GM19193 (cell line): ENCODE data around the gene MTHFD2.
A peak's percentile ranks its signal among the peaks of the same experiment; 100 is the strongest.

Experiments used
- POLR2A ChIP-seq: IDR thresholded peaks from 4 replicates; pipeline ENCODE4 v1.6.1; 2011; ENCODE audit not compliant: insufficient read depth, insufficient read length; ENCODE audit errors: extremely low read depth

MTHFD2 gene

DNA sequence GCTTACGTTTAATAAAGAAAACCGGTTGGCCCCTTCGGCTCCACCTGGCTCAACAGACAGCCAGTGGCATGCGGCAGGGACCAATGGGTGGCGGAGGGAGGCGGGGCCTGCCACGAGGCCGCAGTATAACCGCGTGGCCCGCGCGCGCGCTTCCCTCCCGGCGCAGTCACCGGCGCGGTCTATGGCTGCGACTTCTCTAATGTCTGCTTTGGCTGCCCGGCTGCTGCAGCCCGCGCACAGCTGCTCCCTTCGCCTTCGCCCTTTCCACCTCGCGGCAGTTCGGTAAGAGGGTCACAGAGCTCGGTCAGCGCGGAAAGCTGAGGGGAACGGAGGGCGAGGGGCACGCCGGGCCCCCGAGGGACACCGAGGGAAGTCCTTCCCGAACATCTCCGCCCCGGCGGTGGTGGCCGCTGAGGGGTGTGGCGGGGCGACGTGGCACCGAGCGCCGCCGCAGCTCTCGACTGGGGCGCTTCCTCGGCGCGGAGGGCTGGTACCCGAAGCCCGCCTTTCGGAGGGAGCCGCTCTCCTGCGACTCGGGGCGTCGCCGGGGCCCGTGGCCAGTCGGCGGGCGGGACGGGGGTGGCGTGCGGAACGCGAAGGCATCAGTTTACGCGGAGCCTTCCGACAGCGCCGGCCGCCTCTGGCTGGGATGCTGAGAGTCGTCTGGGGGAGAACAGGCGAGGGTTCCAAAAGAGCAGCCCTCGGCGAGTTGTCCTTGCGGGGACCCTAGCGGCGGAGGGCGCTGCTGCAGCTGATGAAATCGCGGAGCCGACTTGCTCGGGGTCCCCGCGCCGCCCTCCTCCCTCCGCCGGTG is at the start of gene MTHFD2:
Gene MTHFD2, plus strand, starts transcription at position 155 of the 814 bp plus-strand sequence. Its CDS starts 27 bp downstream, at position 182.
- peak; percentile 99 for TF ChIP-seq POLR2A

DNA sequence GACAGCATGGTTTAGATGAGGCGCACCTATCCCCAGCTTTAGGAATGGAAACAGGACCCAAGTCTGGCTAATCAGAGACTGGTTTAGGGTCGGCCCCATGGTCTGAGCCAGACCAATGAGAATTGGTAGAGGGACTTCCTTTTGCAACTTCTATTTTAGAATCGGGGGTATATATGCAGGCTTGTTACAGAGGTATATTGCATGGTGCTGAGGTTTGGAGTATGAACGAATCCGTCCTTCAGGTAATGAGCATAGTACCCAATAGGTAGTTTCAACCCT is 49.2 kb upstream of the MTHFD2 start:
- TF ChIP-seq POLR2A = no peak

DNA sequence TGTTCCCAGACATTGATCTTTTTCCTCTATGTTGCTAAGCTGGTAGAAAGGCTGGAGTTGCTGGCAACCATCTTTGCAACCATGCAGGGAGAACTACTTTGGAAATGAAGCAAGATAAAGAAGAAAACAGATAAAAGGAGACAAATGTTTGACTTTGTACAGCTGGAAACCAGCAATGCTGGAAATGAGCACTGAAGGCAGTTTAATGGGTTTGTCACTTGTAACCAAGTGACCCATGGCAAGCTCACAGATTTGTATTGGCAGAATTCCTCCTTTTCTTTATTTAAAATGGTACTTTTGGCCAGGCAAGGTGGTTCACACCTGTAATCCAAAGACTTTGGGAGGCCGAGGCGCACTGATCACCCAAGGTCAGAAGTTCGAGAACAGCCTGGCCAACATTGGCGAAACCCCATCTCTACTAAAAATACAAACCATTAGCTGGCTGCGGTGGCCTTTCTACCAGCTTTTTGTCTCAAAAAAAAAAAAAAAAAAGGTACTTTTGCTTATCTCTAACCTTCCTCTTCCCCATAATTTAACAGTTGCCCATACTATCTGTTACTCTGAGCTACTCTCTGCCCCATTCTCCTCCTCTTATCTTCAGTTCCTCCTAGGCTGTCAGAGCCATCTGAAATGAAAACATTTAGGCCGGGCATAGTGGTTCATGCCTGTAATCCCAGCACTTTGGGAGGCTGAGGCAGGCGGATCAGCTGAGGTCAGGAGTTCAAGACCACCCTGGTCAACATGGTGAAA is 48.7 kb upstream of the MTHFD2 start:
- no peak for TF ChIP-seq POLR2A

DNA sequence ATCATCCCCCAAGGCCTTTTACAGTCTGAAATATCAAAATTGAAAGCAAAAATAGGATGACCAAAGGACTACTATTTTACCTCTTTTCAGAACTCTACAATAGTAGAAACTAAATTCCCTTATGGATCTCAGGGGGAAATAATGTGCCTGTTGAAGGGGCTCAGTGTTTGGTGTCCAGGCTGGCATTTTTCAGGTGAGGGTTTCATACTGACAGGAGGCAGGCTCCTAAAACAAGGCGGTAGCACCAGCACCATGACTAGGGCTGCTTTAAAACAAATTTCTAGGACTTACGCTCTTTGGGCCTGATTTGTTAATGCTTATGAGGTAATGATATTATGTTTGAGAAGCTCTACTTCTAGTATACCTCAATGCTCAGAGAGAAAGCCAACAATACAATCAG is 45.5 kb upstream of the MTHFD2 start:
- TF ChIP-seq POLR2A = no peak

DNA sequence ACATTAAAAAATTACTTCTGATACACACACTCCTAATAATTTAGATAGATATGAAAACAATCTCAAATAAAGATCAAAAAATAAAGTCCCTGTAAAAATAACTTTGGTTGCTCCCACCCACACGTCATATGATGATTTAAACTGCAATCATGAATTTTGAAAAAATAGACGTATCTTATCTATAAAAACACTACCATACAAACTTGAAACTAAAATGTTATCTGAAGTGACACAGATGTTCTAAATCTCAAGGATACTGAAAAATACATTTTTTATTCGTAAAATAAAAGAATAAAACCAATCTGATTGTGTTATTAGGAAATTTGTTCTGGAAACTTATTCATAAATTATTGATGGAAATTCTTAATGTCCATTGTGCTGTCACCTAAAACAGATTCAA is 42.6 kb upstream of the MTHFD2 start:
- TF ChIP-seq POLR2A = no peak

DNA sequence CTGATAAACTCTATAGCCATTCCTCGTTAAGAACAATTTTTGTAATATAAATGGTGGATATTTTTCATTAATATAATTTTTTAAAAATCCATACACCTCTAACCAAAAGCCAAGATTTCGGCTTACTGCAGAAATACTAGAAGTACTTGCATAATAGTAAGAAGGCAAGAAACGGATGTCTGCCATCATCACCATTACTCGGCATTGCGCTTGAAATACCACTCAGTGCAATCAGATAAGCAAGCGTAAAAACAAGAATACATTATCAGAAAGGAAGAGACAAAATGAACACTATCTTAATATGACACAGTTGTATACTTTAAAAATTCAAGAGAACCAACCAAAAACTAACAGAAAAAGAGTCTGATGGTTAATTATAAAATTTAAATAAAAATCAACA is 35.5 kb upstream of the MTHFD2 start:
- TF ChIP-seq POLR2A = no peak

DNA sequence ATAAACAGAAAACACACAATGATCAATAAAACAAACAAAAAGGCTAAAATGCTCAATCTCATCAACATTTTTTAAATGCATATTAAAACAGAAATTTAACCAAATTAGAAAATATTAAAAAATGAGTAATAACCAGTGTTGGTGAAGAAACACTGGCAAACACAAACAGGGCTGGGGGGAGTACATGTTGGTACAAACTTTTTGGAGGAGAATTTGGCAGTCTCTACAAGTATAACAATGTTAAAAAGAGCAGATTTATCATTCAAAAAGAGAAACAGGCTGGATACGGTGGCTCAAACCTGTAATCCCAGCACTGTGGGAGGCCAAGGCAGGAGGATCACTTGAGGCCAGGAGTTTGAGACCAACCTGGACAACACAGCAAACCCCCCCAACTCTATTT is 33.7 kb upstream of the MTHFD2 start:
- no peak for TF ChIP-seq POLR2A

DNA sequence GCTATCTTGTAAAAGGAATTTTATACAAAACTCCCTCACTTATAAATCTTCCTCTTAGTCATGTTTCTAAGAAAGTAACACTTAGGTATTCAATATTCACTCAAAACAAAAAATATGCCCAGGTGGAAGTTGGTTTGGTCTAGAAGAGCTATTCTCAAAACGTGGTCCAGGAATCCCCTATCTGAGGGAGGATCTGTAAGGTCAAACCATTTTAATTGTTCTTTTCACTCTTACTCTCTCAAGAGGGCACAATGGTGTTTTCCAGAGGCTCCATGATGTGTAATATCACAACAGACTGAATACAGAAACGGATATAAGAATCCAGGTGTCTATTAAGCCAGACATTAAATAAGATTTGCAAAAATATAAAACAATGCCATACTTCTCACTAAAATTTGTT is 29.7 kb upstream of the MTHFD2 start:
- no peak for TF ChIP-seq POLR2A

DNA sequence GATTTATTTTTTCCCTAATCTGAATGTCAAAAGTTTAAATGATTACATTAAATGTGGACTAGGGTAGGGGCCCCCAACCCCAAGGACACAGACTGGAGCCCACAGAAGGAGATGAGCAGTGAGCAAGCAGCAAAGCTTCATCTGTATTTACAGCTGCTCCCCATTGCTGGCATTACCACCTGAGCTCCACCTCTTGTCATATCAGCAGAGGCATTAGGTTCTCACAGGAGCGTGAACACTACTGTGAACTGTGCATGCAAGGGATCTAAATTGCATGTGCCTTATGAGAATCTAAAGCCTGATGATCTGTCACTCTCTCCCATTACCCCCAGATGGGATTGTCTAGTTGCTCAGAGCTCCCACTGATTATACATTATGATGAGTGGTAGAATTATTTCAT is 23.5 kb upstream of the MTHFD2 start:
- TF ChIP-seq POLR2A = no peak

DNA sequence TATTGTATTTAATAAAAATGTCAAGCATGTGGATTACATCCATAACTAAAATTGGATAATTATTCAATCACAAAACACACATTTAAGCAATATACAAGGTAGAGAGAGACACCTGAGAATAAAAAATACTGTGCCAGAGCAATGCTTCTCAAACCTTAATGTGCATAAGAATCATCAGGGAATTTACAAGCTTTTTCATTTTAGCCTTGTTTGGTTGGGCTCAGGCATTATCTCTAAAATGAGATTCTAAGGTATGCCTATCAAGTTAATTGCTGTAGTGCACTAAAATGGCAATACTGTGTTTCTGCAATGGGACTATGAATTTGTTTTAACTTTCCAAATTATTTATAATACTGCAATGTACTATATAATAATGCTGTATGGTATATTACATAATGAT is 20.7 kb upstream of the MTHFD2 start:
- no peak for TF ChIP-seq POLR2A

DNA sequence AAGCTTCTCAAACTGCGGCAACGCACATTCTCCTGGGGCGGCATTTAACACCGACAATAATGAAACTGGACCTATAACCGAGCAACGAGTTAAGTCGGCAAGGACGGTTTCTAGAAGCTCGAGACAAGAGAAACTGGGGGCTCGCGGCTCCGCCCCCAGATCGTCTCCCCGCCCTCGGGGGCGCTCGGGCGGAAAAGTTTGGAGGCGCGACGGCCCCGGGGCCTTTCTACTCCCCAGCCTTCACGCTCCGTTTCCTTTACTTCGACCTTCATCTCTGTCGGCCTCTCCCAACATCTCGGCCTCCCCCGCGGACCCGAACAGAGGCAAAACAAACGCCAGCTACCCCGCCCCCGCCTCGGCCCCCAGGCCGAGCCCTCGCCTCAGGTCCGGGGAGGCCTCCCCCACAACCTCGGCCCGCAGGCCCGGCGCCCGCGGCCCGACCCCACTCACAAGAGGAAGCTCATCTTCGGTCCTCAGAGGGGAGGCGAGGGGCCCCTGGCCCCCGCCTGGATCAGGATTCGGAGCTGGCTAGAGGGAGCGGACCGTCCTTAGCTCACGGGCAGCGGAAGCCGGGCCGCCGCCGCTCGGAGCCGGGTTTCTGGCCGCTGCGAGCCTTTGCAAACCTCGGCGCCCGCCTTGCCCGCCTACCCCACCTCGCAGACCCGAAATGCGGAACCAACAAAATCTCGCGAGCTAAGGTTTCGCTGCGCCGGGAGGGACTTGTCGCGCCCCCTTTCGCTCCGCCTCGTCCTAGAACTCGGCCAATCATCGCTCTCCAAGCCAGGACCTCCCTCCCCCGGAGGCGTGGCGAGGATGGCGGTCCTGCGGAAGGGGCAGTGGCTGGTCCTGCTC is 20.0 kb upstream of the MTHFD2 start, which contains the start of gene MOB1A:
Gene MOB1A, minus strand, starts transcription at position 669 of the 852 bp plus-strand sequence. Its CDS starts 205 bp downstream, at position 464.
- peak; percentile 96 for TF ChIP-seq POLR2A

DNA sequence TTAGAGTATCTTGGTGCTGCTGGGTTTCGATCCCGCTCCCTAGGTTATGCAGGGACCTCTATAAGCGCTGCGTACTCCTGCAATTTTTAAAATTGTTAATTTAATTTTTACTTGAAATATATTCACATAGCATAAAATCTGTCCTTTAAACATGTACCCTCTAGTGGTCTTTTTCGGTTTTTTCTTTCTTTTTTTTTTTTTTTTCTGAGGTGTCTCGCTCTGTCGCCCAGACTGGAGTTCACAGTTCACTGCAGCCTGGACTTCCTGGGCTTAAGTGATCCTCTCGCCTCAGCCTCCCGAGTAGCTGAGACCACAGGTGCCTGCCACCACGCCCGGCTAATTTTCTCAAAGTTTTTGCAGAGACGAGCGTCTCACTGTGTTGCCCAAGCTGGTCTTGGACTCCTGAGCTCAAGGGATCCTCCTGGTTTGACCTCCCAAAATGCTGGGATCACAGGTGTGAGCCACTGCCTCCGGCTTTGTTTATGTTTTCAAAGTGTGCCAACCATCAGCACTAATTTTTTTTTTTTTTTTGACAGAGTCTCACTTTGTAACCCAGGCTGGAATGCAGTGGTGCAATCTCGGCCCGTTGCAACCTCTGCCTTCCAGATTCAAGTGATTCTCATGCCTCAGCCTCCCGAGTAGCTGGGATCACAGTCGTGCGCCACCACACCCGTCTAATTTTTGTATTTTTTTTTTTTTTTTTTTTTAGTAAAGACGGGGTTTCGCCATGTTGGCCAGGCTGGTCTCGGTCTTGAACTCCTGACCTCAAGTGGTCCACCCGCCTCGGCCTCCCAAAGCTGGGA is 19.2 kb upstream of the MTHFD2 start:
- TF ChIP-seq POLR2A = no peak

DNA sequence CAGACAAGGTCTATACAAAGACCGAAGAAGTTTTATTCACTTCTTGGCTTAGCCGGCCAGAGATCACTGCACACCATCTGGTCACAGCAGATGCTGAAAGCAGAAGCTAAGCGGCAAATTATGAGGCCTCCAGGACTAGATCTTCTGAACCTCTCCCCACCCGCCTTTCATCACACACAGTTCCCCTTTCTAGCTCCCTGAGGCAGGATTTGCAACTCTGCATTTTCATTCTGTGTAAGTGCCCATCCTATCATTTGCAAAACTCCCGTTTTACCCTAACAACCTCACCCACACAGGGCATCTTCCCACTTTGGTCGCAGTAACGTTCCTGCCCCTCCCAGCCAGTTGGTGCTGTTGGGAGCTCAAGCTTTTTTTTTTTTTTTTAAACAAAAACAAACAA is 16.7 kb upstream of the MTHFD2 start:
- no peak for TF ChIP-seq POLR2A

DNA sequence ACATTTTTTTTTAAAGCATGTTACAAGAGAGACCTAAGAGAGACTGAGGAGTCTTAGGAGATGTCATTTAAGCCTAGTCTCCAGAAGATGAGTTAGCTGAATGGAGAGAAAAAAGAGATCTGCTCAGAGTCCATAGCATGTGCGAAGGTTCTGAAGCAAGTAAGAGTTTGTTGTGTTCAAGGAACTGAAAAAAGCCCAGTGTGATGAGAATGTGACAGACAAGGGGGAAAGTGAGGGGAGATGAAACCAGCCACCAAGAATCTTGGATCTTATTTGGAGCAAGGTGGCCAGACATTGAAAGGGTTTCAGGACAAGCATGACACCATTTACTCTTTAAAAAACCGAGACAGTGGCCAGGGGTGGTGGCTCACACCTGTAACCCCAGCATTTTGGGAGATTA is 14.5 kb upstream of the MTHFD2 start:
- no peak for TF ChIP-seq POLR2A

DNA sequence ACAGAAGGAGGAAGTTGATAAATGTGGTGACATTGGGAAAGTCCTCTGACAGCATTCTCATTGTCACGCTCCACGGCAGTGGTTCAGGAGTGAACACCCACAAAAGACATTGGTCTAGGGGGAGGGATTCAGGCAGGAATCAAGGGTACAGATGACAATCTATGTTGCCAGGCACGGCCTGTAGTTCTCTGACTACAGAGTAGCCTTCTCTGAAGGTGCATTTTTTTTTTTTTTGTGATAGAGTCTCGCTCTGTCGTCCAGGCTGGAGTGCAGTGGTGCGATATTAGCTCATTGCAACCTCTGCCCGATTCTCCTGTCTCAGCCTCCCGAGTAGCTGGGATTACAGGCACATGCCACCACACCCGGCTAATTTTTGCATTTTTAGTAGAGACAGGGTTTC is 12.4 kb upstream of the MTHFD2 start:
- peak; percentile 31 for TF ChIP-seq POLR2A

DNA sequence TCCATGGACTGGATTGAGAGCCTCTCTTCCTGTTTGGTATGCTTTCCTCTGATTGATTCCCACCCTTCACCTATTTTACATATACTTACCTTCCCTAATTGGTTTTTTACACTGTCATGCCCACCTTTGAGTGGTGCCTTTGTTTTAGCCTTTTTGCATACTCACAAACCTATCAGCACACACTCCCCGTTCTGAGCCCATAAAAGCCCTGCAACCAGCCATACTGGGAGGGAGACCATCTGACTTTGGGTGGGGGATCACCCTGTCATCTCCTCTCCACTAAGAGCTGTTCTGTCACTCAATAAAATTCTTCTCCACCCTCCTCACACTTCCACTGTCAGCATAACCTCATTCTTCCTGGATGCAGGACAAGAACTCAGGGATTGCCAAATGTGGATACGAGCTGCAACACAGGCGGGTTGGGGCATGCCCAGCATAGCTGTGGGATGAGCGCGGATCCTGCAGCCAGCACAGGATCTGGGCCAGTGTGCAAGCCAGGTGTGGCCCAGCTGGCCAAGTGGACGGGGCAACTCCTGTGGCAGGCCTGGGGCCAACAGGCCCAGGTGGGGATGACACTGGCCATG is 10.3 kb upstream of the MTHFD2 start:
- TF ChIP-seq POLR2A = no peak
